ENCODE results near the gene SLC16A3. TPM values are rescaled to one million over a fixed set of nuclear protein-coding genes. Genes with fewer than 3 reads are reported as not detected.

SLC16A3 gene
- total RNA-seq, 1 donor from 2014 or later = 21.1 TPM

DNA sequence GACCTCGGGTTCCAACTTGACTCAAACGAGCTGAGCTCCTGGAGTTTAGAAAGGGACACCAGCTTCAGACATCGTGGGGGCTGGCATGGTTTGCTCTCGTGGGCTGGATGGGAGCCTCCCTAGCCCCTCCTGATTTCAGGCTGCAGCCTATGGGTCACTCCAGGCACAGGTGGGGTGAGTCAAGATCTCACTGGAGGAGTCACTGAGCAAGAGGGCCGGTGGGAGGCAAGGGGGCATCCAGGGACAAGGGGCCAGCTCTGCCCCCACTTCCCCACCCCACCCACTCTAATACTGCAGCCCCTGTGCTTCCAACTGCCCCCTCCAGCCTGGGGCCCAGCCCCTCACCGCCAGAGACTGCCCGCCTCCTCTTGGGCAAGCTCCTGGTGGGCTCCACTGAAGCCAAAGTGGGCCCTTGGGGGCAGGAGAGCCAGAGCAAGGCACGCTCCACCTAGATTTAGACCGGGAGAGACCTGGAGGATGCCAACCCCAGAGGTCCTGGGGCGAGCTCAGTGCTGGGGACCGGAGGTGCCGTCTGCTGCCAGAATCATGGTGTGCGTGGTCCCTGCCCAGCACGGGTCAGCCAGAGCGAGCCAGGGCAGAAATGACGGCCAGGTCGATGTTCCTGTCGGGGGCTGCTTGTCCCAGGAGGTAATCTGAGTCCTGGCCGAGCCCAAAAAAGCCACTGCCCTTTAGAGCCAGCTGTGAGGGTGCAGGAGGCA, 6.4 kb downstream of the SLC16A3 start:
- H3K27ac ChIP-seq = peak overlapping the region; percentile 85
- H3K4me1 ChIP-seq = peaks cover 88% of the 10 kb centered on the region
- no peak overlapping the region for H3K4me3 ChIP-seq
- H3K36me3 ChIP-seq = no peaks in the 10 kb centered on the region
- intact Hi-C loops (cut with DNase I) = no loop called here
- TF ChIP-seq POLR2AphosphoS5 (IDR thresholded peaks at IDR 0.05; ENCODE audit: insufficient read depth in 1 of 2, low read depth in 1 of 2) = no peak
- DNase-seq (ENCODE audit: extremely low spot score in 2 of 2) = no peak
- H3K27me3 ChIP-seq = no peaks in the 10 kb centered on the region
- no peaks in the 10 kb centered on the region for H3K9me3 ChIP-seq

DNA sequence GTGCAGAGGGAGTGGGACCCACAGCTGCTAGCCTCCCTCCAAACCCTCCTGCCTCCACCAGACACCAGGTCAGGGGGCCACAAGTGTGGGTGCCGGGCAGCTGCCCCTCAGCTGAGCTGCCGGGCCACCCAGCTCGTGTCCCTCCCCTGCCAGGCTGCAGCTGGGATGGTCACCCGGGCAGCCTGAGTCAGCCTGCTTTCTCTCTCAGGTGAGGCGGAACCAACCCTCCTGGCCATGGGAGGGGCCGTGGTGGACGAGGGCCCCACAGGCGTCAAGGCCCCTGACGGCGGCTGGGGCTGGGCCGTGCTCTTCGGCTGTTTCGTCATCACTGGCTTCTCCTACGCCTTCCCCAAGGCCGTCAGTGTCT, 6.9 kb downstream of the SLC16A3 start:
- no peak for DNase-seq (ENCODE audit: extremely low spot score in 2 of 2)
- Histone ChIP-seq H3K27ac (peak overlapping the region; percentile 85), H3K9me3 (no peaks in the 10 kb centered on the region), H3K4me3 (no peak overlapping the region), H3K27me3 (no peaks in the 10 kb centered on the region), H3K4me1 (peaks cover 88% of the 10 kb centered on the region), H3K36me3 (no peaks in the 10 kb centered on the region)
- intact Hi-C loops (cut with DNase I) = no loop called here
- TF ChIP-seq, protein P1, sequence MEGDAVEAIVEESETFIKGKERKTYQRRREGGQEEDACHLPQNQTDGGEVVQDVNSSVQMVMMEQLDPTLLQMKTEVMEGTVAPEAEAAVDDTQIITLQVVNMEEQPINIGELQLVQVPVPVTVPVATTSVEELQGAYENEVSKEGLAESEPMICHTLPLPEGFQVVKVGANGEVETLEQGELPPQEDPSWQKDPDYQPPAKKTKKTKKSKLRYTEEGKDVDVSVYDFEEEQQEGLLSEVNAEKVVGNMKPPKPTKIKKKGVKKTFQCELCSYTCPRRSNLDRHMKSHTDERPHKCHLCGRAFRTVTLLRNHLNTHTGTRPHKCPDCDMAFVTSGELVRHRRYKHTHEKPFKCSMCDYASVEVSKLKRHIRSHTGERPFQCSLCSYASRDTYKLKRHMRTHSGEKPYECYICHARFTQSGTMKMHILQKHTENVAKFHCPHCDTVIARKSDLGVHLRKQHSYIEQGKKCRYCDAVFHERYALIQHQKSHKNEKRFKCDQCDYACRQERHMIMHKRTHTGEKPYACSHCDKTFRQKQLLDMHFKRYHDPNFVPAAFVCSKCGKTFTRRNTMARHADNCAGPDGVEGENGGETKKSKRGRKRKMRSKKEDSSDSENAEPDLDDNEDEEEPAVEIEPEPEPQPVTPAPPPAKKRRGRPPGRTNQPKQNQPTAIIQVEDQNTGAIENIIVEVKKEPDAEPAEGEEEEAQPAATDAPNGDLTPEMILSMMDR (IDR thresholded peaks at IDR 0.05) = no peak
- no peak for TF ChIP-seq POLR2A (IDR thresholded peaks at IDR 0.05)
- no peak for TF ChIP-seq POLR2AphosphoS5 (IDR thresholded peaks at IDR 0.05; ENCODE audit: insufficient read depth in 1 of 2, low read depth in 1 of 2)

DNA sequence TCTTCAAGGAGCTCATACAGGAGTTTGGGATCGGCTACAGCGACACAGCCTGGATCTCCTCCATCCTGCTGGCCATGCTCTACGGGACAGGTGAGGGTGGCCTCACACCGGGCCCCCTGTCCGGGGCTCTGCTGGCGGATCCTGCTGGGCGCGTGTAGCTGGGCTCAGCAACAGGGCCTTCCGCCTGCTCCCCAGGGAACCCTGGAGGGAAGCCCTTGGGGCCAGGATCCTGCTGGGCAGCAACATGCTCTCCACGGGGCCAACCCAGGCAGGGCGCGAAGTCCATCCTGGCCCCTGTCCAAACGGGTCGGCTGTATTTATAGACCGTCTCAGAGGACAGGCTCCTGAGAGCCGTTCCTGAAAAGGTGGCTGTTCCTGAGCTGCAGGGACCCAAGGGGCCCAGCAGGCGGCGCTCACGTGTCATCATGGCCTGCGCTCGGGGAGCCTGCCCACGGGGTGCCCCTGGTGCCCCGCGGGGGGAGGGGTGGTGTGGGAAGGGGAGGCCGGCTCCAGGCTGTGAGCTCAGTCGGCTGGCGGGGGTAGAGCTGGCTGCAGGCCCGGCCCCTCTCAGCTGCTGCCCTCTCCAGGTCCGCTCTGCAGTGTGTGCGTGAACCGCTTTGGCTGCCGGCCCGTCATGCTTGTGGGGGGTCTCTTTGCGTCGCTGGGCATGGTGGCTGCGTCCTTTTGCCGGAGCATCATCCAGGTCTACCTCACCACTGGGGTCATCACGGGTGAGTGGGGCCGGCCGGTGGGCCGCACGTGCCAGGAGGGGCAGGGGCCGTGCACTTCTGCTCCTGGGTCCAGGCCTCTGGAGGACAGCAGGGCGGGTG, 7.5 kb downstream of the SLC16A3 start:
- Histone ChIP-seq H3K4me3 (no peak overlapping the region), H3K9me3 (no peaks in the 10 kb centered on the region), H3K36me3 (no peaks in the 10 kb centered on the region), H3K27me3 (no peaks in the 10 kb centered on the region), H3K27ac (peak overlapping the region; percentile 85), H3K4me1 (peaks cover 89% of the 10 kb centered on the region)
- intact Hi-C loops (cut with DNase I) = no loop called here
- no peak for DNase-seq (ENCODE audit: extremely low spot score in 2 of 2)
- TF ChIP-seq POLR2A (IDR thresholded peaks at IDR 0.05) (no peak), POLR2AphosphoS5 (IDR thresholded peaks at IDR 0.05; ENCODE audit: insufficient read depth in 1 of 2, low read depth in 1 of 2) (peak in 1 of 2 donors; percentile 27)
- TF ChIP-seq, protein P1 (IDR thresholded peaks at IDR 0.05) = peak; percentile 75 to 87 (median 86)

DNA sequence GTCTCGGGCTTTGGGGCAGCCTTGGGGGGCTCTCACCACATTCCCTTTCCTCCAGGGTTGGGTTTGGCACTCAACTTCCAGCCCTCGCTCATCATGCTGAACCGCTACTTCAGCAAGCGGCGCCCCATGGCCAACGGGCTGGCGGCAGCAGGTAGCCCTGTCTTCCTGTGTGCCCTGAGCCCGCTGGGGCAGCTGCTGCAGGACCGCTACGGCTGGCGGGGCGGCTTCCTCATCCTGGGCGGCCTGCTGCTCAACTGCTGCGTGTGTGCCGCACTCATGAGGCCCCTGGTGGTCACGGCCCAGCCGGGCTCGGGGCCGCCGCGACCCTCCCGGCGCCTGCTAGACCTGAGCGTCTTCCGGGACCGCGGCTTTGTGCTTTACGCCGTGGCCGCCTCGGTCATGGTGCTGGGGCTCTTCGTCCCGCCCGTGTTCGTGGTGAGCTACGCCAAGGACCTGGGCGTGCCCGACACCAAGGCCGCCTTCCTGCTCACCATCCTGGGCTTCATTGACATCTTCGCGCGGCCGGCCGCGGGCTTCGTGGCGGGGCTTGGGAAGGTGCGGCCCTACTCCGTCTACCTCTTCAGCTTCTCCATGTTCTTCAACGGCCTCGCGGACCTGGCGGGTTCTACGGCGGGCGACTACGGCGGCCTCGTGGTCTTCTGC, 8.4 kb downstream of the SLC16A3 start:
- intact Hi-C loops (cut with DNase I) = no loop called here
- no peak for DNase-seq (ENCODE audit: extremely low spot score in 2 of 2)
- no peaks in the 10 kb centered on the region for H3K9me3 ChIP-seq
- H3K4me3 ChIP-seq = no peak overlapping the region
- peaks cover 89% of the 10 kb centered on the region for H3K4me1 ChIP-seq
- no peaks in the 10 kb centered on the region for H3K36me3 ChIP-seq
- TF ChIP-seq POLR2A (IDR thresholded peaks at IDR 0.05) (no peak), POLR2AphosphoS5 (IDR thresholded peaks at IDR 0.05; ENCODE audit: insufficient read depth in 1 of 2, low read depth in 1 of 2) (no peak)
- TF ChIP-seq, protein P1 (IDR thresholded peaks at IDR 0.05) = no peak
- H3K27me3 ChIP-seq = no peaks in the 10 kb centered on the region
- H3K27ac ChIP-seq = peak overlapping the region; percentile 85

DNA sequence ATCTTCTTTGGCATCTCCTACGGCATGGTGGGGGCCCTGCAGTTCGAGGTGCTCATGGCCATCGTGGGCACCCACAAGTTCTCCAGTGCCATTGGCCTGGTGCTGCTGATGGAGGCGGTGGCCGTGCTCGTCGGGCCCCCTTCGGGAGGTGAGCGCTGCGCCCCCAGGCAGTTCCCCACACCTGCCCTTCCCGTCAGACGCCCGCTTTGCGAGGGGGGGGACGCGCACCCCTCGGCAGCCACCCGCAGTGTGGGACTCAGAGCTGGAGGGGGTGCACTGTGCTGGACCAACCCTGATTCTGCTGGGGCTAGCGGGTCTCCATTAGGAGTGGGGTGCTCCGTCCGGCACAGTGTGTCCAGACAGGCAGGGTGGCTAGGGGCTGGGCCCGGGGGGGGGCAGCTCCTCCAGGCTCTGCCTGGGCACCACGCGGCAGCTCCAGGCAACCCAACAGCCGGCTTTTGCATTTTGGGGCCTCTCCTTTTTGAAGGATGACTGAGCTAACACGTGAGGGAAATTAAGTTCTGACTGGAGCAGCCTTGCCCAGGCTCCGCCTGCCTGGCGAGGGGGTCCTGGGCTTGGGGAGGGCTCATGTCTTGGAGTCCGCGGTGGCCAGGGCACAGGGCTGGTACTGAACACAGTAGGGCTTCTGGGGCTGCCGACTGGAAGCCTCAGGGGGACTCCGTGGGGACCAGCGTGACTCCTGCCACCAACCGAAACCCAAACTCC, 9.1 kb downstream of the SLC16A3 start:
- Histone ChIP-seq H3K27ac (peak overlapping the region; percentile 85), H3K27me3 (no peaks in the 10 kb centered on the region), H3K36me3 (no peaks in the 10 kb centered on the region), H3K4me1 (peaks cover 89% of the 10 kb centered on the region), H3K9me3 (no peaks in the 10 kb centered on the region), H3K4me3 (peak overlapping the region; percentile 21 to 39)
- DNase-seq (ENCODE audit: extremely low spot score in 2 of 2) = no peak
- TF ChIP-seq POLR2A (IDR thresholded peaks at IDR 0.05) (no peak), POLR2AphosphoS5 (IDR thresholded peaks at IDR 0.05; ENCODE audit: insufficient read depth in 1 of 2, low read depth in 1 of 2) (no peak)
- TF ChIP-seq, protein P1 (IDR thresholded peaks at IDR 0.05) = no peak
- intact Hi-C loops (cut with DNase I) = no loop called here

All from vagina (tissue), 2 donors.